Amygdala (tissue), 56 donors: ENCODE data around the gene PTPRN2.
"Not testable (repeated sequence)": the region's sequence is repeated elsewhere in the genome, so short reads cannot be mapped to it uniquely, and the experiment has no call there.

ENCODE experiments used
- DNase-seq, 56 donors: peaks; one replicate each; lab custom pipeline; 2025; lab: John Stamatoyannopoulos, UW

Gene PTPRN2

DNA sequence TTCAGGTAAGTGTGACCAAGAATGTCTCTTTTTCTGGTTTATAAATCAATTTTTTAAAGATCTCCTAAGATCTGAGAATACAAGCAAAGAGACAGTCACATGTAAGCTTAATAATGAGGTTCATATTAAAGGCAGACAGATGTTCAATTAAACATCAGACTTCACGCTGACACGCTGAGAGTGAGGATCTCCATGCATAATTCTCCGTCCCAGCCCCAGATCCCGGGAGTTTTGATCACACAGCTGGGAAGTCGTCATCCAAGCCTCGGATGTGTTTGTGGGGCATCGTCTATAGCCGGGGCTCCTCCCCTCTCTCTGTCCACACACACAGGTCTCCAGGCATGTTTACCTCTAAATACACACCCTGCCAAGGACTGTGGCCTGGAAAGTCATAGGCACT is 223.2 kb downstream of the PTPRN2 start:
- DNase-seq: no peak

GRCh38 chr7:158362912-158363905 is 224.4 kb downstream of the PTPRN2 start:
- DNase-seq: no peak

DNA sequence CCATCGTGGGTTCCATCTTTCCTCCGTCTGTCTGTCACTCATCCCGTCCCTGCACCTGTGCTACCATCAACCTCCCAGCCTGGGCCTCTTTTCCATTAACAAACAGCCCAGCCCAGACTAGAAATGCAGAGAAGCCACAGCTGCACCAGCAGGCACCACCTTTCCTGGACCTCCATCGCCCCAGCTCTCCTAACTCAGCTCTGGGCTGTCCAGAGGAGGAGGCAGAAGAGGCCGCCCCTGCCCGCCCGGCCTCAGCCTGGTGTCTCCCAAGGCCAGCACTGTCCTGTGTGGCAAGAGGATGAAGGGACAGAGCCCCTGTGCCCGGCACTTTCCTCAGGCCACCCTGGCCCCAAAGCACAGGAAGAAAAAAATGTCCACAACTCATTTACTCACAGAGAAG is 225.6 kb downstream of the PTPRN2 start:
- no peak for DNase-seq

DNA sequence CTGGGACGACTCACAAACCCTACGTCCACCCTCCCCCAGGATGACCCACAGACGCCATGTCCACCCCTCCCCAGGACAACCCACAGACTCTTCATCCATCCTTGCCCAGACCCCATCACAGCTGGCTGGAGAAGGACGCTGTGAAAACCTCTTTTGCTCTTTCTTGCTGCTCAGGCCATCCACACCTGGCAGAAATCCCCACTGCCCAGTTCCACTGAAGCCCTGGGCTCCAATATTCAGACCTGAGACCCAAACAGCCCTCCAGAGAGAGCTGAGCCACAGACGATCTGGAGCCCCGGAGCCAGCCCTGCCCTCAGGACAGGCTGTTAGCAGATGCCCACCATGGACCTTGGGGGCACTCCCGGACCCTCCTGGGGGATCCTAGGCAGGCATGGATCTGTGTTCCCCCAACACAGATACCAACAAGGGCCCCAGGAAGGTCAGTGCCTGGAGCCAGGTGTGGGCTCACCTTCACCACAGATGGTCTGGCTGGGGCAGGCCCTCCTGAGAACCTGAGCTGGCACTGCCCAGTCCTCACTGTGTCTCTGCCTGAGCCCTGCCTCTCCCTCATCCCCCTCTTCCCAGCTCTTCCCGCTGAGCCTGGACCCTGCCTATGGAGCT is 226.2 kb downstream of the PTPRN2 start:
- no peak for DNase-seq

DNA sequence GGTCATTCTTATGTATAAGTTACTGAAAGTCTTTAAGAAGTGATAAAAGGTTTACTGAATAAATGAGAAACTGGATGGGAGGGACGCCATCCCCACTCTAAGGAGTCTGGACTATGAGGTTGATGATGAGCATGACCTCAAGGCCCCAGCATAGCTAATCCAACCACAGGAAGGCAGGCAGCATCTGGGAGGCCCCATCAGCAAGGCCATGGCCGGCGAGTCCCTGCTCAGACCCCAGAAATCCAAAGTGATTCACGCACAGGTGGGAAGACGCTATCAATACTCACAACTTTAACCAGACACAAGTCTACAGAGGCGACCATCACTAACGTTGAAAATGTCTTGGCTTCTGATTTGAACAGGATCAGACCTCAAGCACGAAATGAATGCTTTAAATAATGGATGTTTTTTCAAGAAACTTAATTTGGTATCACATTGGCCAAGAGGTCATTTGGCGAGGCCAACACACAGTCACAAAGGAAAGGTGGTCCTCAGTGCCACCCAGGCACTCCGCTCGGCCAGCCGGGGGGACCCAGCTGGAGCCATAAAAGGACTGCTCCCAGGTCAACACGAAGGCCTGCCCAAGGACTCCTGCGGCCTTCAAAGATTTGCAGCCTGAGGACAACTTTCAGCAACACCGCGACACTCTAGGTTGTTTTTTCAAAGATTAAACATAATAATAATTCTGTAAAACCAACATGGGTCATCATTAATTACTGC is 228.5 kb downstream of the PTPRN2 start:
- DNase-seq: no peak

- DNase-seq: peak in 13 of 56 donors; percentile 17 to 62 (median 31)
Measured at GRCh38 chr7:158357898-158358821, 229.5 kb downstream of the PTPRN2 start.

- DNase-seq: no peak
Measured at GRCh38 chr7:158357106-158357897, 230.3 kb downstream of the PTPRN2 start.

GRCh38 chr7:158356454-158356853 is 231.2 kb downstream of the PTPRN2 start:
- DNase-seq: no peak

DNA sequence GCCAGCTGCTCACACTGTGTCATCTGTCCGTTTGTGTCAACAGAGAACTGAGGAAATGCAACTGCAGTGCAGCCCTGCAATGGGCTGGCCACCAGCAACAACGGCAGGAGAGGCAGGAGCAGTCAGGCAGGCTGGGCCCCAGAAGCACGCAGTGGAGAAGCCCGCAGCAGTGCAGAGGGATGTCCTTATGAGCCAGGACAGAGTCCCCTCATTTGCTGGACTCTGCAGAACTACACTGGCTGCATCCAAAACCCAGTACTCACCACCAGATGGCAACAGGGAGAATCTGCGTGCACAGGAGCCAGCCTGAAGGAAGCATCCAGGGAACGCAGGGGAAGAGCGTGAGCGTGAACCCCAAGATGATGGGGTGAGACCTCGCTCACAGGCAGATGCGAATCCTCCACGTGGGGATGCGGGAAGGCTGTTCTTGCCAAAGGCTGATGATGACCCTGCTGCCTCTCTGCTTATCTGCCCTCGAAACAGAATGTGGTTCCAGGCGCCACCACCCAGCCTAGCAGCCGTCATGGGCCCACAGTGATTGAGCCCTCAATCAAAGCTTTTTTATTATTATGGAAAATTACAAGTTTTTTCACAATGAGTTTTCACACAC is 232.1 kb downstream of the PTPRN2 start:
- DNase-seq: peak in 2 of 56 donors; percentile 9 to 38

DNA sequence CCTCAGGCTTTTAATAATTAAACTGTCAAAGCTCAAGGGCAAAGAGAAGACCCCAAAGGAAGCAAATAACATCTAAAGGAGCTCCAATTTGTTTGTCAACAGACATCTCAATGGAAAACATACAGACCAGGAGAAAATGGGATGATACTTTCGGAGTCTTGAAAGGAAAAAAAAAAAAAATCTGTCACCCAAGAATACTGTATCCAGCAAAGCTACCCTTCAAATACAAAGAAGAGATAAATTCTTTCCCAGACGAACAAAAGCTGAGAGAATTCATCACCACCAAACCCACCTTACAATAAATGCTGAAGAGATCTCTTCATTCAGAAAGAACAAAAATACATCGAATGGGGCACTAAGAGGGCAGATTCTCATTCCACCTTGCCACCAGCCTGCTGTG is 232.8 kb downstream of the PTPRN2 start:
- no peak for DNase-seq

DNA sequence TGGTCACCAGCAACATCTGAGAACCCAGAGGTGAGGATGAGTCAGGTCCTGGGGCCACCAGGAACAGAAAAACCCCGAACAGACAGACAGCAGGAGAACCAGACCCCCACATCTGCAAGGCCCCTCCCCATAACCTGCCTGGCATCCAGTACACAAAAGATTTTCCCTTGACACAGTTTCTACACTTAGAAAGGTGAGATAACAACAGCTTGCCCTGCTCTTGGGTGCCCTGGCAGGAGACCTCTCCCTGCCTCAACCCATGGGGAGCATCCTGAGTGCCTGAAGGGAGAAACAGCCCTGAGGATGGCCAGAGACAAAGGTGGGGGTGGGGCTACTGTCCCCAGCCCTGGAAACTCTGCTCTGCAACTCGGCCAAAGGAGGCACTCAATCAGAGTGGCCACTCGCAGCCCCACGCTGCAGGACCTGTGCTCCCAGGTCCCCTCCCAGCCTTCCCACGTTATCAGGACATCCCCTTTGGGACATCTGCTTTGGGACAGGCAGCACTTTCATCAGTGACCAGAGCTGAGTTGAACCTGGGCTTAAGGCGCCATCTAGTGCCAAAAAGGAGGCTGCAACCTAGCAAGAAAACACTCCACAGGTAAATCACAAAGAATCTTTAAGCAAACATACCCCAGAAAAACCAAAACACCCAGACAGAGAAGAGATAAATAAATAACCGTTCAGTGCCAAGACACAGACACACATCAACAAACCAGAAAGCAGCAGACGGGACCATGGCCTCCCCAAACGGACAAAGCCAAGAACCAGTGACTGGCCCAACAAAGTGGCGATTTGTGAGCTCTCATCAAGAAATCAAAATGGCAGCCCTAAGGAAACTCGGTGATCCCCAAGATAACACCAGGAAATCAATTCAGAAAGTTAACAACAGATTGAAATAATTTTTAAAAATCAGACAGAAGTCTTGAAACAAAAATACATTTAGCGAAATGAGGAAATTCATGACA is 233.7 kb downstream of the PTPRN2 start:
- DNase-seq: no peak

DNA sequence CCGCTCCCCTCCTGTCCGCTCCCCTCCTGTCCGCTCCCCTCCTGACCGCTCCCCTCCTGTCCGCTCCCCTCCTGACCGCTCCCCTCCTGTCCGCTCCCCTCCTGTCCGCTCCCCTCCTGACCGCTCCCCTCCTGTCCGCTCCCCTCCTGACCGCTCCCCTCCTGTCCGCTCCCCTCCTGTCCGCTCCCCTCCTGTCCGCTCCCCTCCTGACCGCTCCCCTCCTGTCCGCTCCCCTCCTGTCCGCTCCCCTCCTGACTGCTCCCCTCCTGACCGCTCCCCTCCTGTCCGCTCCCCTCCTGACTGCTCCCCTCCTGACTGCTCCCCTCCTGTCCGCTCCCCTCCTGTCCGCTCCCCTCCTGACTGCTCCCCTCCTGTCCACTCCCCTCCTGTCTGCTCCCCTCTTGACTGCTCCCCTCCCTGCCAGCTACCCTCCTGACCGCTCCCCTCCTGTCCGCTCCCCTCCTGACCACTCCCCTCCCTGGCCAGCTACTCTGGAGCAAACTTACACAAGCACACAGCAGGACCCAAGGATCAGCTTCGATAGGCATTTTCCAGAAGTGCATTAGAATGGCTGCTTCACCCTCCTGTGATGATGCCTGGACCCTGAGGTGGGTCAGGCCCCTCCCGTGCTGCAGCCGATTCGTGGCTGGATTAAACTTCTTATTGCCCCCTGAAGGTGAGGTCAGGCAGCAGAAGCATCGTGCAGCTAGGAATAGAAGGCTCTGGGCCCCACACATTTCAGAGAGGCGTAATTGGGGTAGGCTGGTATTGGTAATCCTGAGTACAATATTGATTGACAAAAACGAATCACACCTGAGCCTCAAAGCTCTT is 235.5 kb downstream of the PTPRN2 start:
- not testable (repeated sequence) for DNase-seq

GRCh38 chr7:158351481-158351880 is 236.1 kb downstream of the PTPRN2 start:
- no peak for DNase-seq

DNA sequence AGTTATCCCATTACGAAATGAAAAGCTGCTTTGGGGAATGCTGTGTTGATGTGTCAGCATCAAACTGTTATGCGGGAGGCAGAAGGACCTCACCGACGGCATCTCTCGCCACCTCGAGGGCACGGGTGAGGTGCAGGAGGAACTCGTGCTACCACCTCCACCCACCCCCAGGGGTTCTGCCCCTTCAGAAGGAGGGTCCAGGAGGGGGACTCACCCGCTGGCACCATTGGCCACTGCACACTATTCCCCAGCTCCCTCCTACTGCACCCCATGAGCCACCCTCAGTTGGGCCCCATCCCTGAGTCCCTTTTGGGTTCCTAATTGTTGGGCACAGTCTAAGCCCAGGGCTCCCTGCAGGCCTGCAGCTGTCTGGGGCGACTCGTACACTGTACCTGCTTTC is 236.6 kb downstream of the PTPRN2 start:
- DNase-seq: no peak

- DNase-seq: no peak
Measured at GRCh38 chr7:158350166-158350900, 237.3 kb downstream of the PTPRN2 start.

DNA sequence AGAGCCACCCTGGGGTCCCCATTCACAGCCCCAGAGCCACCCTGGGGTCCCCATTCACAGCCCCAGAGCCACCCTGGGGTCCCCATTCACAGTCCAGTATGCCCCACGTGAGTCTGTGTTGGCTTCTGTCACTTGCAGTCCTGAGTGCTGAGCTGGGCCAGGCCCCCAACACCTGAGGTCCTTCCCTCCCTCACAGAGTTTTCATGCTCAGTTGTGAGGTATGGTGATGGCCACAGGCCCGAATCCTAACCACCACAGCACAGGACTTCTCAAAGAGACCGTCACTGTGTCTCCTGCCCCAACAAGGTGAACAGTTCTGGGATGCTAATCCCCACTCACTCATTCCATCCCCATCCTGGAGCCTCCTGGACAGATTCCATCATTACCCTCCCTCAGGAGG is 239.2 kb downstream of the PTPRN2 start:
- DNase-seq: no peak
